Adrenal gland (tissue), 5 donors: ENCODE data around the gene EIF1AD.

Experiments used
- POLR2A ChIP-seq, 2 donors: fragments of 450-650 bp; IDR thresholded peaks; one replicate each; pipeline ENCODE4 v1.6.1; 2017; ENCODE audit warnings: antibody characterized with exemption in 2 of 2, mild to moderate bottlenecking in 2 of 2, moderate library complexity in 1 of 2
- TF ChIP-seq, protein P1 (sequence below), 6 experiments: fragments of 450-650 bp in 4 of 6; fragments of 200-600 bp in 2 of 6; sonication (generic) in 1 of 6; IDR thresholded peaks; 1 replicate in 5 of 6; 2 replicates in 1 of 6; pipeline versions ENCODE4 v1.5.1 to v1.8.0; 2016 to 2021; ENCODE audit warnings: antibody characterized with exemption in 6 of 6, mild to moderate bottlenecking in 2 of 6, moderate library complexity in 1 of 6
- donor health status: DM: no; HTN: no; CAD: no.

DNA sequence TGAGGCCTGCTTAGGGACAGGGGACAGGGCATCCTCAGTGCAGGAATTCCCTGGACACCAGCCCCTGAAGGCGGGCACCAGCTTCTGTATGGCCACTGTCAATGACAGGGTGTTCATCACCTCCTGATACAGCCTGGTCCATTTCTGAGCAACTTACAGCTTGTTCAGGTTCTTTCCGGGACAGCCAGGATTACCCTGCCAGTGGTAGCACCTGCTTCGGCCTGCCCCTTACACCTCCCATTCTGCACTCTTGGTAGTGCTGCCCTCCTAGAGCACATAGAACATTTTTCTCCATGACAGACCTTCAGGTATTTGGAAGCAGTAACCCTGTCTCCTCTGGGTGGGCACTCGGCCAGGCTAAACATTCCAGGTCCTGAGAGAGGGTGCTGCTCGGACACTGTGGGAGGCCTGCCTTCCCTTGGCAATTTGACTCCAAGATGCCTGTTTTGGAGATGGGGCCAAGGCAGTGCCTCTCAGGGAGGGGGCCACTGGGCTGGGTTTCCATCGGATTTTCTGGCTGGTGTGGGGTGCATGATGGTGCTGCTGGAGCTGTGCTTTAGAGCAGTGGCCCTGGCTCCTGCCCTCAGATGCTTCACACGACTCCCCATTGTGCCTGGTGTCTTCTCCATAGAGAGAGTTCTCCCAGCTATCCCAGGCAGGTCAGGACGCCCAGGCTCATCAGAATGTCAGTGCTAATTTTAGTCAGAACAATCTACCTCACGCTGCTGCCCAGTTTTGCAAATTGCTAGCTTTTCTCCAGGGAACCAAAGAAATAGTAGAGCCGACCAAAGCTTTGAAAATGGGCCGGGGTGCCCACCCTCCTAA is 45.8 kb upstream of the EIF1AD start:
- TF ChIP-seq, protein P1, sequence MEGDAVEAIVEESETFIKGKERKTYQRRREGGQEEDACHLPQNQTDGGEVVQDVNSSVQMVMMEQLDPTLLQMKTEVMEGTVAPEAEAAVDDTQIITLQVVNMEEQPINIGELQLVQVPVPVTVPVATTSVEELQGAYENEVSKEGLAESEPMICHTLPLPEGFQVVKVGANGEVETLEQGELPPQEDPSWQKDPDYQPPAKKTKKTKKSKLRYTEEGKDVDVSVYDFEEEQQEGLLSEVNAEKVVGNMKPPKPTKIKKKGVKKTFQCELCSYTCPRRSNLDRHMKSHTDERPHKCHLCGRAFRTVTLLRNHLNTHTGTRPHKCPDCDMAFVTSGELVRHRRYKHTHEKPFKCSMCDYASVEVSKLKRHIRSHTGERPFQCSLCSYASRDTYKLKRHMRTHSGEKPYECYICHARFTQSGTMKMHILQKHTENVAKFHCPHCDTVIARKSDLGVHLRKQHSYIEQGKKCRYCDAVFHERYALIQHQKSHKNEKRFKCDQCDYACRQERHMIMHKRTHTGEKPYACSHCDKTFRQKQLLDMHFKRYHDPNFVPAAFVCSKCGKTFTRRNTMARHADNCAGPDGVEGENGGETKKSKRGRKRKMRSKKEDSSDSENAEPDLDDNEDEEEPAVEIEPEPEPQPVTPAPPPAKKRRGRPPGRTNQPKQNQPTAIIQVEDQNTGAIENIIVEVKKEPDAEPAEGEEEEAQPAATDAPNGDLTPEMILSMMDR (IDR thresholded peaks at IDR 0.05), result no peak
- no peak for TF ChIP-seq POLR2A (IDR thresholded peaks at IDR 0.05)
